Esophagus mucosa (tissue), 1 donor: ENCODE data around the gene MMP20. TPM values are rescaled to one million over a fixed set of nuclear protein-coding genes. Genes with fewer than 3 reads are reported as not detected.
A peak's percentile ranks its signal among the peaks of the same experiment; 100 is the strongest.

Experiments
- ATAC-seq: fragments of 200-7000 bp; cut with Tn5 transposase; one replicate; pipeline ENCODE4 v1.9.1; 2020
- total RNA-seq: library from RNA; stranded (reverse); gene quantifications from one replicate; pipeline ENCODE4 v1.2.4, GENCODE V29; 2023
- donor health status: DM: yes; HTN: yes; CAD: no.

Gene MMP20
- total RNA-seq, 1 donor from 2014 or later = not detected

GRCh38 chr11:102591160-102591718 is 33.9 kb downstream of the MMP20 start:
- ATAC-seq = no peak

- no peak for ATAC-seq
Measured at GRCh38 chr11:102590276-102591049, 34.7 kb downstream of the MMP20 start.

- ATAC-seq = no peak
Measured at GRCh38 chr11:102589047-102589459, 36.1 kb downstream of the MMP20 start.

- ATAC-seq = no peak
Measured at GRCh38 chr11:102587722-102588121, 37.4 kb downstream of the MMP20 start.

- no peak for ATAC-seq
Measured at GRCh38 chr11:102583141-102583873, 41.8 kb downstream of the MMP20 start.

- no peak for ATAC-seq
Measured at GRCh38 chr11:102582140-102582539, 43.0 kb downstream of the MMP20 start.

- ATAC-seq = no peak
Measured at GRCh38 chr11:102581066-102581465, 44.1 kb downstream of the MMP20 start.

GRCh38 chr11:102580185-102580951 is 44.8 kb downstream of the MMP20 start:
- no peak for ATAC-seq

GRCh38 chr11:102577723-102578122 is 47.4 kb downstream of the MMP20 start:
- ATAC-seq = no peak

GRCh38 chr11:102577182-102577581 is 48.0 kb downstream of the MMP20 start:
- ATAC-seq = no peak

GRCh38 chr11:102576350-102576749 is 48.8 kb downstream of the MMP20 start:
- no peak for ATAC-seq

GRCh38 chr11:102575012-102575411 is 50.1 kb downstream of the MMP20 start:
- no peak for ATAC-seq

GRCh38 chr11:102573851-102574250 is 51.3 kb downstream of the MMP20 start:
- peak; percentile 97 for ATAC-seq

GRCh38 chr11:102572554-102573220 is 52.4 kb downstream of the MMP20 start:
- no peak for ATAC-seq

GRCh38 chr11:102568851-102569250 is 56.3 kb downstream of the MMP20 start:
- ATAC-seq = no peak

GRCh38 chr11:102566112-102566511 is 59.0 kb downstream of the MMP20 start:
- ATAC-seq = no peak

GRCh38 chr11:102564110-102564509 is 61.0 kb downstream of the MMP20 start:
- ATAC-seq = peak; percentile 95

- ATAC-seq = no peak
Measured at GRCh38 chr11:102561636-102562035, 63.5 kb downstream of the MMP20 start.

GRCh38 chr11:102560555-102561011 is 64.5 kb downstream of the MMP20 start:
- peak; percentile 56 for ATAC-seq

GRCh38 chr11:102559839-102560238 is 65.3 kb downstream of the MMP20 start:
- ATAC-seq = no peak

- ATAC-seq = no peak
Measured at GRCh38 chr11:102555091-102555490, 70.0 kb downstream of the MMP20 start.

- ATAC-seq = peak; percentile 93
Measured at GRCh38 chr11:102553835-102554282, 71.3 kb downstream of the MMP20 start.
